ENCODE data around the gene ADAMTS12.

- TF ChIP-seq CTCF (IDR thresholded peaks at IDR 0.05) (no peak), POLR2AphosphoS5 (IDR thresholded peaks at IDR 0.05; ENCODE audit: low read depth, low read length) (no peak), REST (IDR thresholded peaks at IDR 0.05; ENCODE audit: insufficient read depth in 1 of 2, low read depth in 2 of 2, low read length in 1 of 2) (no peak), TCF7L2 (IDR thresholded peaks at IDR 0.05; ENCODE audit: low read depth, low read length) (no peak)
These were observed 279.9 kb downstream of the ADAMTS12 start for GRCh38 chr5:33611877-33612276.
